Ishikawa (cell line): ENCODE data around the gene VPS16.

Source experiments
- CEBPB ChIP-seq: IDR thresholded peaks from 2 replicates; pipeline ENCODE4 v1.6.1; 2012
- CREB1 ChIP-seq: IDR thresholded peaks from 2 replicates; pipeline ENCODE4 v1.6.1; 2012; ENCODE audit warnings: low read depth
- EGR1 ChIP-seq: IDR thresholded peaks from 2 replicates; pipeline ENCODE4 v1.6.1; 2012
- EP300 ChIP-seq: IDR thresholded peaks from 2 replicates; pipeline ENCODE4 v1.6.1; 2012; ENCODE audit warnings: borderline replicate concordance
- FOXM1 ChIP-seq: IDR thresholded peaks from 2 replicates; pipeline ENCODE4 v1.6.1; 2012; ENCODE audit warnings: low read depth, borderline replicate concordance
- NFIC ChIP-seq: IDR thresholded peaks from 2 replicates; pipeline ENCODE4 v1.6.1; 2012
- RAD21 ChIP-seq: IDR thresholded peaks from 2 replicates; pipeline ENCODE4 v1.6.1; 2012; ENCODE audit warnings: low read depth
- TAF1 ChIP-seq: IDR thresholded peaks from 2 replicates; pipeline ENCODE4 v1.6.1; 2012; ENCODE audit warnings: low read depth, mild to moderate bottlenecking
- TCF12 ChIP-seq: IDR thresholded peaks from 2 replicates; pipeline ENCODE4 v1.6.1; 2012; ENCODE audit warnings: low read depth
- TEAD4 ChIP-seq: IDR thresholded peaks from 2 replicates; pipeline ENCODE4 v1.6.1; 2012
- YY1 ChIP-seq: IDR thresholded peaks from 2 replicates; pipeline ENCODE4 v1.6.1; 2012; ENCODE audit warnings: low read depth
- ZBTB7A ChIP-seq: IDR thresholded peaks from 2 replicates; pipeline ENCODE4 v1.6.1; 2012; ENCODE audit warnings: low read depth
- TF ChIP-seq, protein P1 (sequence below): IDR thresholded peaks from 2 replicates; pipeline ENCODE4 v1.6.1; 2012
- TF ChIP-seq, protein P2 (sequence below): IDR thresholded peaks from 2 replicates; pipeline ENCODE4 v1.6.1; 2012; ENCODE audit warnings: low read depth, mild to moderate bottlenecking
- TF ChIP-seq, protein P3 (sequence below): IDR thresholded peaks from 2 replicates; pipeline ENCODE4 v1.6.1; 2012

The VPS16 gene

GRCh38 chr20:2825761-2826160 lies 14.8 kb upstream of the VPS16 start:
- TF ChIP-seq ZBTB7A (no peak), TCF12 (no peak), CREB1 (no peak), FOXM1 (no peak), CEBPB (no peak), EP300 (no peak), YY1 (no peak), RAD21 (no peak), NFIC (no peak), TAF1 (no peak), TEAD4 (no peak), EGR1 (no peak)
- TF ChIP-seq, protein P1, sequence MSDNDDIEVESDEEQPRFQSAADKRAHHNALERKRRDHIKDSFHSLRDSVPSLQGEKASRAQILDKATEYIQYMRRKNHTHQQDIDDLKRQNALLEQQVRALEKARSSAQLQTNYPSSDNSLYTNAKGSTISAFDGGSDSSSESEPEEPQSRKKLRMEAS: no peak
- TF ChIP-seq, protein P2, sequence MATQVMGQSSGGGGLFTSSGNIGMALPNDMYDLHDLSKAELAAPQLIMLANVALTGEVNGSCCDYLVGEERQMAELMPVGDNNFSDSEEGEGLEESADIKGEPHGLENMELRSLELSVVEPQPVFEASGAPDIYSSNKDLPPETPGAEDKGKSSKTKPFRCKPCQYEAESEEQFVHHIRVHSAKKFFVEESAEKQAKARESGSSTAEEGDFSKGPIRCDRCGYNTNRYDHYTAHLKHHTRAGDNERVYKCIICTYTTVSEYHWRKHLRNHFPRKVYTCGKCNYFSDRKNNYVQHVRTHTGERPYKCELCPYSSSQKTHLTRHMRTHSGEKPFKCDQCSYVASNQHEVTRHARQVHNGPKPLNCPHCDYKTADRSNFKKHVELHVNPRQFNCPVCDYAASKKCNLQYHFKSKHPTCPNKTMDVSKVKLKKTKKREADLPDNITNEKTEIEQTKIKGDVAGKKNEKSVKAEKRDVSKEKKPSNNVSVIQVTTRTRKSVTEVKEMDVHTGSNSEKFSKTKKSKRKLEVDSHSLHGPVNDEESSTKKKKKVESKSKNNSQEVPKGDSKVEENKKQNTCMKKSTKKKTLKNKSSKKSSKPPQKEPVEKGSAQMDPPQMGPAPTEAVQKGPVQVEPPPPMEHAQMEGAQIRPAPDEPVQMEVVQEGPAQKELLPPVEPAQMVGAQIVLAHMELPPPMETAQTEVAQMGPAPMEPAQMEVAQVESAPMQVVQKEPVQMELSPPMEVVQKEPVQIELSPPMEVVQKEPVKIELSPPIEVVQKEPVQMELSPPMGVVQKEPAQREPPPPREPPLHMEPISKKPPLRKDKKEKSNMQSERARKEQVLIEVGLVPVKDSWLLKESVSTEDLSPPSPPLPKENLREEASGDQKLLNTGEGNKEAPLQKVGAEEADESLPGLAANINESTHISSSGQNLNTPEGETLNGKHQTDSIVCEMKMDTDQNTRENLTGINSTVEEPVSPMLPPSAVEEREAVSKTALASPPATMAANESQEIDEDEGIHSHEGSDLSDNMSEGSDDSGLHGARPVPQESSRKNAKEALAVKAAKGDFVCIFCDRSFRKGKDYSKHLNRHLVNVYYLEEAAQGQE: no peak
- TF ChIP-seq, protein P3, sequence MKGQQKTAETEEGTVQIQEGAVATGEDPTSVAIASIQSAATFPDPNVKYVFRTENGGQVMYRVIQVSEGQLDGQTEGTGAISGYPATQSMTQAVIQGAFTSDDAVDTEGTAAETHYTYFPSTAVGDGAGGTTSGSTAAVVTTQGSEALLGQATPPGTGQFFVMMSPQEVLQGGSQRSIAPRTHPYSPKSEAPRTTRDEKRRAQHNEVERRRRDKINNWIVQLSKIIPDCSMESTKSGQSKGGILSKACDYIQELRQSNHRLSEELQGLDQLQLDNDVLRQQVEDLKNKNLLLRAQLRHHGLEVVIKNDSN: no peak

- no peak for TF ChIP-seq RAD21
- TF ChIP-seq YY1: no peak
- no peak for TF ChIP-seq EP300
- no peak for TF ChIP-seq CREB1
- no peak for TF ChIP-seq TCF12
- TF ChIP-seq, protein P2: no peak
- TF ChIP-seq ZBTB7A: no peak
- TF ChIP-seq TEAD4: no peak
- no peak for TF ChIP-seq FOXM1
- no peak for TF ChIP-seq TAF1
- TF ChIP-seq, protein P3: no peak
- TF ChIP-seq, protein P1: no peak
- TF ChIP-seq EGR1: no peak
- TF ChIP-seq NFIC: no peak
Observed at GRCh38 chr20:2826655-2827054, 13.9 kb upstream of the VPS16 start.

DNA sequence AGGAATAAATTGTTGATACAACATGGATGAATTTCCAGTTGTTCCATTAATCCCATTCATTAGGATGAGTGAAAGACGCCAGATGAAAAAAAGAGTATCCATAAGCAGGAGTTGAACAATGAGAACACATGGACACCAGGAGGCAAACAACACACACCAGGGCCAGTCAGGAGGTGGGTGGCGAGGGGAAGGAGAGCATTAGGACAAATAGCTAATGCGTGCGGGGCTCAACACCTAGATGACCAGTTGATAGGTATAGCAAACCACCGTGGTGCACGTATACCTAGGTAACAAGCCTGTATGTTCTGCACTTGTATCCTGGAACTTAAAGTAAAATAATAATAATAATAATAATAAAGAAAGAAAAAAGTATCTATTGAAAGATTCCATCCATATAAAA lies 11.2 kb upstream of the VPS16 start:
- TF ChIP-seq TEAD4 (no peak), EP300 (no peak)
- TF ChIP-seq, protein P3: no peak

- TF ChIP-seq YY1 (no peak), ZBTB7A (no peak), RAD21 (no peak), EP300 (no peak), TAF1 (no peak), CEBPB (no peak), TEAD4 (no peak), EGR1 (no peak), CREB1 (no peak), TCF12 (no peak)
- TF ChIP-seq, protein P1: no peak
- TF ChIP-seq, protein P2: no peak
- TF ChIP-seq, protein P3: no peak
Observed at GRCh38 chr20:2833761-2834160, 6.8 kb upstream of the VPS16 start.
